ENCODE data around the gene ITLN1. TPM values are rescaled to one million over a fixed set of nuclear protein-coding genes. Genes with fewer than 3 reads are reported as not detected.

Gene ITLN1
- total RNA-seq, 2 donors from 2014 or later = 1,064 to 3,973 TPM

DNA sequence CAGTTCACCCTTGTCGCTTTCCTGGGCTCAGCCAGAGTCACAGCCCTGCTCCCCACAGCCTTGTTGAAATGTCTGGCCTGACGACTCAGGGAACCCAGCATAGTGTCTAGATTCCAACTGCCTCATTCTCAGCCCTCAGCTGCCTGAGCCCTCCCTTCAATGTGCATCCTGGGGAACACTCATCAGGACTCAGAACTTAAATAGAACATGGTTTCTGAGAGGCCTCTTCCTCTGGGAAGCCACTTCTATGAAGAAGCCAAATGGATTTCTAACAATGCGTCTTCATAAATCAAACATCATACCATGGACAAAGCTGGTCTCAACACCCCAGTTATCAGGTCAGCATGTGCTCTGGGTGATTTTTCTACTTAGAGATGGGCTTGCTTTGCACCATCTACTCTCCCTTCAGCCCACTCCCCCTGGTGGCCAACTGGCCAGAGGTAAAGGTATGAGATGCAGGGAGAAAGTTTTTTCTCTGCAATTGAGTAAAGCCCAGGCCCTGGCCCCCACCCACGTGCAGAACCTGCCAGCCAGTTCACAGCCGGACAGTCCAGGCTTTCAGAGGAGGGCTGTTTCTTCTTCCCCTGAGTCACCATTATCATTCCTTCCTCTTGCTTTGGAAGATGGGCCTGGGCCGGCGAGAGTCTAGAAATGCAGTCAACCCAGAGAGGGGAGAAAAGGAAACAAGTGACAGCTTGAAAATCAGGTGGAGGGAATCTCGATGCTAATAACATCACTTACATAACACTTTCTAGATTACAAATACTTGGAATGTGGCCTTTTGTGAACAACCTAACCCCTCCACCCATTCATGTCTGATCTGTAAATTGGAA, 54.4 kb downstream of the ITLN1 start:
- no peak overlapping the region for H3K27ac ChIP-seq
- no peaks in the 10 kb centered on the region for H3K27me3 ChIP-seq
- no peak overlapping the region for H3K4me3 ChIP-seq
- no peaks in the 10 kb centered on the region for H3K4me1 ChIP-seq
- DNase-seq (ENCODE audit: low spot score) = no peak
- H3K9me3 ChIP-seq = no peaks in the 10 kb centered on the region
- TF ChIP-seq, protein P1, sequence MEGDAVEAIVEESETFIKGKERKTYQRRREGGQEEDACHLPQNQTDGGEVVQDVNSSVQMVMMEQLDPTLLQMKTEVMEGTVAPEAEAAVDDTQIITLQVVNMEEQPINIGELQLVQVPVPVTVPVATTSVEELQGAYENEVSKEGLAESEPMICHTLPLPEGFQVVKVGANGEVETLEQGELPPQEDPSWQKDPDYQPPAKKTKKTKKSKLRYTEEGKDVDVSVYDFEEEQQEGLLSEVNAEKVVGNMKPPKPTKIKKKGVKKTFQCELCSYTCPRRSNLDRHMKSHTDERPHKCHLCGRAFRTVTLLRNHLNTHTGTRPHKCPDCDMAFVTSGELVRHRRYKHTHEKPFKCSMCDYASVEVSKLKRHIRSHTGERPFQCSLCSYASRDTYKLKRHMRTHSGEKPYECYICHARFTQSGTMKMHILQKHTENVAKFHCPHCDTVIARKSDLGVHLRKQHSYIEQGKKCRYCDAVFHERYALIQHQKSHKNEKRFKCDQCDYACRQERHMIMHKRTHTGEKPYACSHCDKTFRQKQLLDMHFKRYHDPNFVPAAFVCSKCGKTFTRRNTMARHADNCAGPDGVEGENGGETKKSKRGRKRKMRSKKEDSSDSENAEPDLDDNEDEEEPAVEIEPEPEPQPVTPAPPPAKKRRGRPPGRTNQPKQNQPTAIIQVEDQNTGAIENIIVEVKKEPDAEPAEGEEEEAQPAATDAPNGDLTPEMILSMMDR (IDR thresholded peaks at IDR 0.05) = peak; percentile 22 to 60
- H3K36me3 ChIP-seq = no peaks in the 10 kb centered on the region

DNA sequence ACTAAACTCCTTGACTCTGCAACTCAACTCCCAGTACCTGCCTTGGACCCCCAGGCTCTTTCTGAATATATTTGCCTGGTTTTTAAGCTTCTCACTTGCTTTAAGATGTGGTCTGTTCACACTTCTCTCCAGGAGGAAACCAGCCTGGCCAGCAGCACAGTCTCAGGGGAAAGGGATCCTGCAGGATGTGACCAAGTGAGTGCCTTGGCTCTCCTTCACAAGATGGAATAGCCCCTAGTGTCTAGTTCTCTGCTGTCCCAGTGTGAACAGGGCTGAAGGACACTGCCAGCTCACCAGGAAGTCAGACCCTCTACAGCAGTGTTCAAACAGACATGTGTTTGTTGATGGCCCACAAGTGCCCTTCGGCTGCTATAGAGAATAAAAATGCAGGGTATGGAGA, 55.2 kb downstream of the ITLN1 start:
- no peak for DNase-seq (ENCODE audit: low spot score)
- Histone ChIP-seq H3K9me3 (no peaks in the 10 kb centered on the region), H3K4me3 (no peak overlapping the region), H3K27me3 (no peaks in the 10 kb centered on the region), H3K4me1 (no peaks in the 10 kb centered on the region), H3K27ac (no peak overlapping the region), H3K36me3 (no peaks in the 10 kb centered on the region)
- TF ChIP-seq, protein P1 (IDR thresholded peaks at IDR 0.05) = no peak

DNA sequence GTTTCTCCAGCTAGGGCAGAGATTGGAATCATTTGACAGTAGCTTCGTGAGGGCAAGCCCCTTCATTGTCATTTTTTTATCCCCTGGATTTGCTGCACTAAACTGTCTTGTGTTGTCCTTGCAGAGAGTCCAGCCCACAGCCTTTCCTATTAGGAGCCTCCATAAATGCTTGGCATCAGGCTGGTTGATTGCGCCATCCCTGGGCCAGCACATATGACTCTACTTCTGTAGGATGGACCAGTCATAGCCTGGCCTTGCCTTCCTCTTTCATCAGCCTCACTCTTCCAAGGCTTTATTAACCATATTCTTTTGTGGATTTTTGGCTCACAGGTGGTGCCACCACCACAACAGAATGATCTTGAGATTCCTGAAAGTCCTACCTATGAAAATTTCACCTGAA, 57.6 kb downstream of the ITLN1 start:
- no peak for DNase-seq (ENCODE audit: low spot score)
- TF ChIP-seq, protein P1 (IDR thresholded peaks at IDR 0.05) = no peak
- H3K36me3 ChIP-seq = no peaks in the 10 kb centered on the region
- H3K4me3 ChIP-seq = no peak overlapping the region
- no peak overlapping the region for H3K27ac ChIP-seq
- H3K27me3 ChIP-seq = no peaks in the 10 kb centered on the region
- H3K9me3 ChIP-seq = no peaks in the 10 kb centered on the region
- H3K4me1 ChIP-seq = no peaks in the 10 kb centered on the region

DNA sequence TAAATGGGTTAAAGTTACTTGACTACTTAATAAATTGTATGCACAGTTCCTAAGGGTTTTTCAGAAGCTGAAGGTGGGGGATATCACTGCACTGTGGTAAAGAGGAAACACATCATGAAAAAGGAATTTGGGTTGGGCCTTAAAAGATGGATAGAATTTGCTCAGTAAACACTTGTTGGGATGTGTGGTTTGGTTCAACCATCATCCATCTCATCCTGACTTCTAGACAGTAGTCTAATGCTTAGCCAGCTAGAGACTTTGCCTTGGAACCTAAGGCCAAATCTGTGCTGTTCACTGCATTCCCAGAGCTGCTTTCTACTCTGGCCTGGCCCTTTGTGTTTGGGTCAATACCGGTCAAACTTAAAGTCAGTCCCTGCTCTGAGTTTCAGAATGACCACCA, 58.4 kb downstream of the ITLN1 start:
- DNase-seq (ENCODE audit: low spot score) = no peak
- Histone ChIP-seq H3K27me3 (no peaks in the 10 kb centered on the region), H3K27ac (no peak overlapping the region), H3K9me3 (no peaks in the 10 kb centered on the region), H3K4me3 (no peak overlapping the region), H3K36me3 (no peaks in the 10 kb centered on the region), H3K4me1 (no peaks in the 10 kb centered on the region)
- TF ChIP-seq, protein P1 (IDR thresholded peaks at IDR 0.05) = no peak

Other genes with a start within 250 kb of the ITLN1 start
- gene SLAMF1, start 238.1 kb downstream of the ITLN1 start, total RNA-seq = under 1 TPM; 0.11 to 0.31 TPM
- gene CD48, start 173.4 kb downstream of the ITLN1 start, total RNA-seq = 1 to 10 TPM; 1.2 to 3.2 TPM
- under 1 TPM in 1 of 2 donors, not detected in 1; 0.98 TPM for gene SLAMF7, start 145.9 kb downstream of the ITLN1 start, total RNA-seq
- gene LY9, start 89.0 kb downstream of the ITLN1 start, total RNA-seq = under 1 TPM; 0.19 to 0.20 TPM
- gene CD244, start 22.3 kb downstream of the ITLN1 start, total RNA-seq = under 1 TPM; 0.41 to 0.86 TPM
- gene ITLN2, start 69.6 kb upstream of the ITLN1 start, total RNA-seq = 1 to 10 TPM; 2.0 to 6.3 TPM
- gene F11R, start 136.0 kb upstream of the ITLN1 start, total RNA-seq = 10 to 100 TPM; 11.2 to 26.2 TPM
- 100 to 1,000 TPM in 1 of 2 donors, 10 to 100 TPM in 1; 95.0 to 118 TPM for gene TSTD1, start 153.8 kb upstream of the ITLN1 start, total RNA-seq
- gene USF1, start 160.8 kb upstream of the ITLN1 start, total RNA-seq = 10 to 100 TPM; 21.7 to 25.5 TPM
- 1 to 10 TPM; 1.4 to 4.6 TPM for gene ARHGAP30, start 184.7 kb upstream of the ITLN1 start, total RNA-seq
- gene NECTIN4, start 204.4 kb upstream of the ITLN1 start, total RNA-seq = under 1 TPM in 1 of 2 donors, not detected in 1; 0.75 TPM
- 1 to 10 TPM; 2.9 to 7.8 TPM for gene KLHDC9, start 213.2 kb upstream of the ITLN1 start, total RNA-seq
- gene PFDN2, start 232.9 kb upstream of the ITLN1 start, total RNA-seq = 10 to 100 TPM; 39.9 to 42.2 TPM
- 10 to 100 TPM; 19.1 to 26.0 TPM for gene NIT1, start 232.9 kb upstream of the ITLN1 start, total RNA-seq
- 10 to 100 TPM; 21.8 to 28.9 TPM for gene DEDD, start 247.5 kb upstream of the ITLN1 start, total RNA-seq

Data from right atrium auricular region (tissue), 2 donors.